ENCODE data around the gene ZC3H13.
"Not testable (repeated sequence)": the region's sequence is repeated elsewhere in the genome, so short reads cannot be mapped to it uniquely, and the experiment has no call there.

Gene ZC3H13

GRCh38 chr13:46008631-46009030 is 43.9 kb downstream of the ZC3H13 start:
- no peak overlapping the region for H3K27ac ChIP-seq (ENCODE audit: low read depth, low read length, severe bottlenecking)
- WGBS, 2 experiments (ENCODE audit: insufficient coverage in 2 of 2), result 100% methylated on average over 1 of the region's 2 CpGs; no CpG with 5 or more reads in 1 of the 2 experiments
- H3K4me3 ChIP-seq (ENCODE audit: extremely low read depth, insufficient read depth, low read length, poor library complexity, severe bottlenecking), result no peak overlapping the region
- H3K4me1 ChIP-seq (ENCODE audit: control insufficient read depth, insufficient read depth, low read length, poor library complexity, severe bottlenecking), result no peaks in the 10 kb centered on the region
- peaks cover 47% of the 10 kb centered on the region for H3K36me3 ChIP-seq (ENCODE audit: control insufficient read depth, insufficient read depth, low read length)
- no peaks in the 10 kb centered on the region for H3K9me3 ChIP-seq (ENCODE audit: control insufficient read depth, low read length)

GRCh38 chr13:46006688-46007452 is 45.7 kb downstream of the ZC3H13 start:
- WGBS, 2 experiments (ENCODE audit: insufficient coverage in 2 of 2), result 95% methylated on average over 5 of the region's 6 CpGs; no CpG with 5 or more reads in 1 of the 2 experiments
- Histone ChIP-seq H3K9me3 (ENCODE audit: control insufficient read depth, low read length) (no peaks in the 10 kb centered on the region), H3K36me3 (ENCODE audit: control insufficient read depth, insufficient read depth, low read length) (peaks cover 52% of the 10 kb centered on the region), H3K27ac (ENCODE audit: low read depth, low read length, severe bottlenecking) (no peak overlapping the region), H3K4me1 (ENCODE audit: control insufficient read depth, insufficient read depth, low read length, poor library complexity, severe bottlenecking) (no peaks in the 10 kb centered on the region), H3K4me3 (ENCODE audit: extremely low read depth, insufficient read depth, low read length, poor library complexity, severe bottlenecking) (no peak overlapping the region)

GRCh38 chr13:46004491-46004890 is 48.1 kb downstream of the ZC3H13 start:
- Histone ChIP-seq H3K9me3 (ENCODE audit: control insufficient read depth, low read length) (no peaks in the 10 kb centered on the region), H3K4me3 (ENCODE audit: extremely low read depth, insufficient read depth, low read length, poor library complexity, severe bottlenecking) (no peak overlapping the region), H3K4me1 (ENCODE audit: control insufficient read depth, insufficient read depth, low read length, poor library complexity, severe bottlenecking) (no peaks in the 10 kb centered on the region), H3K36me3 (ENCODE audit: control insufficient read depth, insufficient read depth, low read length) (peaks cover 67% of the 10 kb centered on the region), H3K27ac (ENCODE audit: low read depth, low read length, severe bottlenecking) (no peak overlapping the region)
- no CpG with 5 or more reads among the region's 1 CpG for WGBS, 2 experiments (ENCODE audit: insufficient coverage in 2 of 2)

- no peak overlapping the region for H3K27ac ChIP-seq (ENCODE audit: low read depth, low read length, severe bottlenecking)
- H3K4me1 ChIP-seq (ENCODE audit: control insufficient read depth, insufficient read depth, low read length, poor library complexity, severe bottlenecking), result no peaks in the 10 kb centered on the region
- peaks cover 44% of the 10 kb centered on the region for H3K36me3 ChIP-seq (ENCODE audit: control insufficient read depth, insufficient read depth, low read length)
- WGBS, 2 experiments (ENCODE audit: insufficient coverage in 2 of 2), result no CpG with 5 or more reads among the region's 2 CpGs
- no peaks in the 10 kb centered on the region for H3K9me3 ChIP-seq (ENCODE audit: control insufficient read depth, low read length)
- H3K4me3 ChIP-seq (ENCODE audit: extremely low read depth, insufficient read depth, low read length, poor library complexity, severe bottlenecking), result no peak overlapping the region
Measured at GRCh38 chr13:45996631-45997030, 55.9 kb downstream of the ZC3H13 start.

- WGBS, 2 experiments (ENCODE audit: insufficient coverage in 2 of 2), result no CpG with 5 or more reads among the region's 1 CpG
- no peak overlapping the region for H3K27ac ChIP-seq (ENCODE audit: low read depth, low read length, severe bottlenecking)
- H3K36me3 ChIP-seq (ENCODE audit: control insufficient read depth, insufficient read depth, low read length), result peaks cover 30% of the 10 kb centered on the region
- no peak overlapping the region for H3K4me3 ChIP-seq (ENCODE audit: extremely low read depth, insufficient read depth, low read length, poor library complexity, severe bottlenecking)
- no peaks in the 10 kb centered on the region for H3K4me1 ChIP-seq (ENCODE audit: control insufficient read depth, insufficient read depth, low read length, poor library complexity, severe bottlenecking)
- H3K9me3 ChIP-seq (ENCODE audit: control insufficient read depth, low read length), result no peaks in the 10 kb centered on the region
Measured at GRCh38 chr13:45995245-45995644, 57.3 kb downstream of the ZC3H13 start.

GRCh38 chr13:45994752-45995151 is 57.8 kb downstream of the ZC3H13 start:
- Histone ChIP-seq H3K4me1 (ENCODE audit: control insufficient read depth, insufficient read depth, low read length, poor library complexity, severe bottlenecking) (no peaks in the 10 kb centered on the region), H3K36me3 (ENCODE audit: control insufficient read depth, insufficient read depth, low read length) (peaks cover 26% of the 10 kb centered on the region), H3K9me3 (ENCODE audit: control insufficient read depth, low read length) (no peaks in the 10 kb centered on the region), H3K27ac (ENCODE audit: low read depth, low read length, severe bottlenecking) (no peak overlapping the region), H3K4me3 (ENCODE audit: extremely low read depth, insufficient read depth, low read length, poor library complexity, severe bottlenecking) (no peak overlapping the region)
- WGBS, 2 experiments (ENCODE audit: insufficient coverage in 2 of 2), result no CpG with 5 or more reads among the region's 2 CpGs

GRCh38 chr13:45989607-45990006 is 62.9 kb downstream of the ZC3H13 start:
- Histone ChIP-seq H3K4me3 (ENCODE audit: extremely low read depth, insufficient read depth, low read length, poor library complexity, severe bottlenecking) (no peak overlapping the region), H3K4me1 (ENCODE audit: control insufficient read depth, insufficient read depth, low read length, poor library complexity, severe bottlenecking) (no peaks in the 10 kb centered on the region), H3K36me3 (ENCODE audit: control insufficient read depth, insufficient read depth, low read length) (peaks cover 54% of the 10 kb centered on the region), H3K27ac (ENCODE audit: low read depth, low read length, severe bottlenecking) (no peak overlapping the region), H3K9me3 (ENCODE audit: control insufficient read depth, low read length) (no peaks in the 10 kb centered on the region)

GRCh38 chr13:45981127-45981526 is 71.4 kb downstream of the ZC3H13 start:
- H3K27ac ChIP-seq (ENCODE audit: low read depth, low read length, severe bottlenecking); H3K4me1 ChIP-seq (ENCODE audit: control insufficient read depth, insufficient read depth, low read length, poor library complexity, severe bottlenecking); H3K4me3 ChIP-seq (ENCODE audit: extremely low read depth, insufficient read depth, low read length, poor library complexity, severe bottlenecking); H3K9me3 ChIP-seq (ENCODE audit: control insufficient read depth, low read length): not testable (repeated sequence)
- peaks cover 36% of the 10 kb centered on the region for H3K36me3 ChIP-seq (ENCODE audit: control insufficient read depth, insufficient read depth, low read length)
- WGBS, 2 experiments (ENCODE audit: insufficient coverage in 2 of 2), result no CpG with 5 or more reads among the region's 2 CpGs

GRCh38 chr13:45975337-45975736 is 77.2 kb downstream of the ZC3H13 start:
- WGBS, 2 experiments (ENCODE audit: insufficient coverage in 2 of 2), result 95 to 97% methylated on average over 26 to 29 of the region's 29 CpGs
- H3K9me3 ChIP-seq (ENCODE audit: control insufficient read depth, low read length), result no peaks in the 10 kb centered on the region
- H3K27ac ChIP-seq (ENCODE audit: low read depth, low read length, severe bottlenecking), result no peak overlapping the region
- peaks cover 55% of the 10 kb centered on the region for H3K36me3 ChIP-seq (ENCODE audit: control insufficient read depth, insufficient read depth, low read length)
- no peak overlapping the region for H3K4me3 ChIP-seq (ENCODE audit: extremely low read depth, insufficient read depth, low read length, poor library complexity, severe bottlenecking)
- H3K4me1 ChIP-seq (ENCODE audit: control insufficient read depth, insufficient read depth, low read length, poor library complexity, severe bottlenecking), result no peaks in the 10 kb centered on the region

GRCh38 chr13:45974500-45974899 is 78.0 kb downstream of the ZC3H13 start:
- H3K36me3 ChIP-seq (ENCODE audit: control insufficient read depth, insufficient read depth, low read length), result peaks cover 62% of the 10 kb centered on the region
- 100% methylated on average over 1 of the region's 2 CpGs; no CpG with 5 or more reads in 1 of the 2 experiments for WGBS, 2 experiments (ENCODE audit: insufficient coverage in 2 of 2)
- H3K4me1 ChIP-seq (ENCODE audit: control insufficient read depth, insufficient read depth, low read length, poor library complexity, severe bottlenecking), result no peaks in the 10 kb centered on the region
- no peaks in the 10 kb centered on the region for H3K9me3 ChIP-seq (ENCODE audit: control insufficient read depth, low read length)
- H3K27ac ChIP-seq (ENCODE audit: low read depth, low read length, severe bottlenecking), result no peak overlapping the region
- no peak overlapping the region for H3K4me3 ChIP-seq (ENCODE audit: extremely low read depth, insufficient read depth, low read length, poor library complexity, severe bottlenecking)

- peaks cover 70% of the 10 kb centered on the region for H3K36me3 ChIP-seq (ENCODE audit: control insufficient read depth, insufficient read depth, low read length)
- H3K4me1 ChIP-seq (ENCODE audit: control insufficient read depth, insufficient read depth, low read length, poor library complexity, severe bottlenecking), result no peaks in the 10 kb centered on the region
- H3K27ac ChIP-seq (ENCODE audit: low read depth, low read length, severe bottlenecking), result no peak overlapping the region
- no peak overlapping the region for H3K4me3 ChIP-seq (ENCODE audit: extremely low read depth, insufficient read depth, low read length, poor library complexity, severe bottlenecking)
- H3K9me3 ChIP-seq (ENCODE audit: control insufficient read depth, low read length), result no peaks in the 10 kb centered on the region
- WGBS, 2 experiments (ENCODE audit: insufficient coverage in 2 of 2), result 95 to 96% methylated on average over 13 to 15 of the region's 16 CpGs
Measured at GRCh38 chr13:45967589-45967988, 85.0 kb downstream of the ZC3H13 start.
